AG08395 (cell line): ENCODE results near the gene VPS37B.

Experiments
- DNase-seq: peaks from one replicate; pipeline ENCODE4 v3.0.0; 2012; ENCODE audit warnings: mixed read lengths, low spot score

The VPS37B gene

DNA sequence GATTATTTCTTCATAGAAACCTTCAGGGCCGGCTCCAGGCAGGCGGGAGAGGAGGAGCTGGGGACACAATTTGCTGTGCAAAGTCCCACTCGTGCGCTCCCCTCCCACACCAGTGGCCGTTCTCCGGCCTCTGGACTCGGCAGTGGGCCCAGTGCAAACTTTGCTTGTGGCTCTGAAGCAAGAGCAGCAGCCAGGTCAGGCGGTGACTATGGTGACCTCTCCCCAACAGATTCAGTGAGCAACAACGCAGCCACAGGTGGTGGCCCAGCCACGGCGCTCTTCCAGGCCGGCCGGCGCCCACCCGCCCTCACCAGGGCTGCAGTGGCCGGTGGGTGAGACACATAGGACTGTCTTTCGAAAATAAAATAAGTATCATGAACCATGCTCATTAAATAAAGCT lies 29.5 kb downstream of the VPS37B start:
- DNase-seq, result no peak

DNA sequence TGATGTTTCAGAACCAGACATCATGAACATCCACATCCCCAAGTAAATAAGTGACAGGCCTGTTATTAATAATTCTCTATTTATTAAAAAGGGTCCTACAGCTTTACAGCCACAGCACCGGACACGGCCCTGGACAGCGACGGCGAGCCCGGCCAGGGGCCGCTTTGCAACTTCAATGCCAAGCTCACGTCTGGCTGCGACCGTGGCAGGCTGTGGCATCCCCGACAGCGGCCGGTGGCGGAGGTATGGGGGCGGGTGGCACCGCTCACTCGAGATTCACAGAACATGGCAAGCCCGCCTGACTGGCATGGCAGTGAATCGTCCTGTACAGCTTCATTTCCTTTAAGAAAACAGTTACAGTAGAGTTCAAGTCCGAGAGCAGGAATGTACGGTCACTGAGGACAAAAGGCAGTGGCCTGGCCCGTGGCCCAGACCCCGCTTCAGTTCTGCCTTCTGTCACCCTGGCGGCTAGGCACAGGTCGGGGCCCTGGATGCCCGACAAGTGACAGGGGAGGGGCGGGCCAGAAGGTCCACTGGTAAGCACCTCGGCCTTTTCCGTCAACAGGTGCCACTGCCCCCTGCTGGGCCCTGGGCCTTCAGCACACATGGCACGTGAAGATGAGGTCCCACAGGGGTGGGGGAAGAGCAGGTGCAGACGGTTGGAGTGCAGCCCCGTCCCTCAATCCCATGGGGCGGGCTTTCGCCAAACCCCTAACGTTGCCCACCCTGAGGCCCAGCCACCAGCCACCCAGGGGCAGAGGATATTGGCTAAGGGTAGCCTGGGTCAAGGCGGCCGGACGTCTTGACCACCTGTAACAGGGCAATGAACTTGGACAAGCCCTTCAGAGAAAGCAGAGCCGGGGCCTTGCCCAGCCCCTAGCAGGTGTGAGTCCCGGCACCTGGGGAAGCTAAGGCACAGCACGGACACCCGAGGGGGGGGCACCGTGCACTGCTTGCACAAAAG lies 30.4 kb downstream of the VPS37B start:
- no peak for DNase-seq

DNA sequence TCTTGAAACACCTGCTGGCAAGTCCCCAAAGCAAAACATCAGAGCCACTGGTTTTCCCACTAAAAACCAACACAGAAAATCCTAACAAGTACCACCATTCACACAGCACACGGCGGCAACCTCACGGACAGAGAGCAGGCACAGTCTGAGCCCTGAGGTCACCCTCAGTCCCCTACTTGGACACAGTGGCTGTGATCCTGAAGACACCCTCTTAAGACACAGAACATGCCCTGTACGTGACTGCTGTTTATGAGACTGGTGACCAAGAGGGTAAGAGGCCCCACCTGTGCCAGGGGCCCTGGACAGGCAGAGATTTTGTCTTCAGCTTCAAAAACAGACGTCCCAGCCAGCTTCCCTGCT lies 31.1 kb downstream of the VPS37B start:
- no peak for DNase-seq

DNA sequence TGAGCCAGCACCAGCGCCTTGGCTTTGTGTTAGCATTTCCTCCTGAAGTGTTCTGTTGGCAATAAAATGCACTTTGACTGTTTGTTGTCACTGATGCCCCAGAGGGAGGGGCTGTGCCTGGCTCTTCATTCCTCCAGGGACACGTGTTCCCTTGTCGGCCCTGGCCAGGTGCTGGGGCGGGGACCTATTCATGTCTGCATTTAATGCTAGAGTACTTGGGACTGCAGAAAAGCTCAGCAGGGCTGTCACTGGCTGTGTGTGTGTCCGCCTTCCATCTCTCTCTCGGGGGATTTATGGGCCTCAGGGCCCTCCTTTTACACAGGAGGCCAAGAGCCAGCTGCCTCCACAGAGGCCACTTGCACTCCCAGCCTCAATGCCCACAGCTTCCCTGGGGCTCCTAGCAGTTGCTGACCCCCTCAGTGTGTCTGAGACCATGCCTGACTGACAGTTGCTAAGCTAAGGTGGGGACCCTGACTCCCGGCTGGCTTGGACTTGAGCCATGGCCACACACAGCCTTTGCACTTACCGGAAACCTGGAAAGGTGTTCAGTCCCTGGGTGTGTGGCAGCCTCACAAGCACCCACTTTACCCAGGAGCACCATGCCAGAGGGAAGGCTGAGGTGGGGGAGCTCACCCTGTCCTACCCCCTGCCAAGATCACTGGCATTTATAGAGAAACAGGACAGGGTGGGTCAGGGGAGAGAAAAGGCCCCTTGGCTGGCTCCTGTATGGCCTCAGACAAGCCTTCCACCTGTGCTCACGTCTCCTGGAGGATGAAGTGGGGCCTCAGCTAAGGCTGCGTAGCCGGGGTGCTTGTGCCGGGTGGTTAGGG lies 32.8 kb downstream of the VPS37B start:
- DNase-seq, result no peak

DNA sequence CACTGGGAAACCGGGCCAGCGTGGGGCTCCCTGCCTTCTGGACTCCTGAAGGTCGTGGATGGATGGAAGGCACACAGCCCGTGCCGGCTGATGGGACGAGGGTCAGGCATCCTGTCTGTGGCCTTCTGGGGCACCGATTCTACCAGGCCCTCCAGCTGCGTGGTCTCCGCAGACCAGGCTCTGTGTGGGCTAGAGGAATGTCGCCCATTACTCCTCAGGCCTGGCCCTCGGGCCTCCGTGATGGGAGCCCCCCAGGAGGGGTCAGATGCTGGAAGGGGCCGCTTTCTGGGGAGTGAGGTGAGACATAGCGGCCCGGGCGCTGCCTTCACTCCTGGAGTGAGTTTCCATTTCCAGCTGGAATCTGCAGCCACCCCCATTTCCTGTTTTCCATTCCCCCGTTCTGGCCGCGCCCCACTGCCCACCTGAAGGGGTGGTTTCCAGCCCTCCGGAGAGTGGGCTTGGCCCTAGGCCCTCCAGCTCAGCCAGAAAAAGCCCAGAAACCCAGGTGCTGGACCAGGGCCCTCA lies 33.8 kb downstream of the VPS37B start:
- DNase-seq, result no peak

DNA sequence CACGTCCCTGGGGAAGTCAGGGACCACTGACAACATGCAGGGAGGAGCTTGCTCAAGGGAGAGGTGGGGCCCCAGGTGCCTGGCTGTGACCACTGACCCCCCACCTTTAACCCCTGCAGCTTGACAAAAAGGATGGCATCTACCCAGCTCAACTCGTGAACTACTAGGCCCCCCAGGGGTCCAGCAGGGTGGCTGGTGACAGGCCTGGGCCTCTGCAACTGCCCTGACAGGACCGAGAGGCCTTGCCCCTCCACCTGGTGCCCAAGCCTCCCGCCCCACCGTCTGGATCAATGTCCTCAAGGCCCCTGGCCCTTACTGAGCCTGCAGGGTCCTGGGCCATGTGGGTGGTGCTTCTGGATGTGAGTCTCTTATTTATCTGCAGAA lies 34.3 kb downstream of the VPS37B start:
- DNase-seq, result no peak

DNA sequence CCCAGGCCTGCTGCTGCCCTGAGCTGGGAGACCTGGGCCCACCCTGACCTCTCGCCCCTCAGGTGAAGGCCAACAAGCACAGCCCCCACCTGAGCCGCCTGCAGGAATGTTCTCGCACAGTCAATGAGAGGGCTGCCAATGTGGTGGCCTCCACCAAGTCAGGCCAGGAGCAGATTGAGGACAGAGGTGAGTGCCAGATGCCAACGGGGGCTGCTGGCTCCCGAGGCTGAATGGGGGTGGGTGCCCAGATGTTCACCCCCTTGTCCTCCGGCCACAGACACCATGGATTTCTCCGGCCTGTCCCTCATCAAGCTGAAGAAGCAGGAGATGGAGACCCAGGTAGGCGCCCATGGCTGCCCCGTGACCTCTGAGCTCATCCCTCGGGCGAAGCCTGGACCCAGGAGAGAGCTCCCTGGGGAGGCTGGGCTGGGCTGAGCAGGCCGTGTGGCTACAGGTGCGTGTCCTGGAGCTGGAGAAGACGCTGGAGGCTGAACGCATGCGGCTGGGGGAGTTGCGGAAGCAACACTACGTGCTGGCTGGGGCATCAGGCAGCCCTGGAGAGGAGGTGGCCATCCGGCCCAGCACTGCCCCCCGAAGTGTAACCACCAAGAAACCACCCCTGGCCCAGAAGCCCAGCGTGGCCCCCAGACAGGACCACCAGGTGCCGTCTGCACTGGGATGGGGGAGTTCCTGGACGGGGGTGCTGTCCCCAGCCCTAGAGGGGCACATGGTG lies 34.9 kb downstream of the VPS37B start:
- no peak for DNase-seq

DNA sequence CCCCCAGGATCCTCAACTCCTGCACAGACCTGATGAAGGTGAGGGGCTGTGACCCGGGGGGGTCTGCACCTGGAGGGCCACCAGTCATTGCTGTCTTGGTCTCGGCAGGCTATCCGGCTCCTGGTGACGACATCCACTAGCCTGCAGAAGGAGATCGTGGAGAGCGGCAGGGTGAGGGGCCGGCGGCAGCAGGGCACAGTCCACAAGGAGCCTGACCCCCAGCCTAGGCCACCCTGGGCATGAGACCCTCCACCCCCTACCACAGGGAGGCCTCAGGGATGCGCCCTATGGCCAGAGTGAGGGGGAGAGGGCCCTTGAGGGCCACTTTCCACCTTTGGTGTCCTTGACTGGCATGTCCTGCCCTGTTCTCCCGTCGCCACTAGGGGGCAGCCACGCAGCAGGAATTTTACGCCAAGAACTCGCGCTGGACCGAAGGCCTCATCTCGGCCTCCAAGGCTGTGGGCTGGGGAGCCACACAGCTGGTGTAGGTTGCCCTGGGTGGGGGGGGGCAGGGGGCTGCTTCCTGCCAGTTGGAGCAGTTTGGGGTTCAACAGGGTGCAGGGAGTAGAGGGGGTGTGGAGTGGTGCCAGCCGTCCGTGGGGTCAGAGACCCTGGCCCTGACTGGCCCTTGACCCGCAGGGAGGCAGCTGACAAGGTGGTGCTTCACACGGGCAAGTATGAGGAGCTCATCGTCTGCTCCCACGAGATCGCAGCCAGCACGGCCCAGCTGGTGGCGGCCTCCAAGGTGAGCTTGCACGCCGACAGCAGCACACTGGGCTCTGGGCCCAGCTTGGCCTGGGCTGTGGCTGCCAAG lies 35.7 kb downstream of the VPS37B start:
- DNase-seq, result peak; percentile 86

DNA sequence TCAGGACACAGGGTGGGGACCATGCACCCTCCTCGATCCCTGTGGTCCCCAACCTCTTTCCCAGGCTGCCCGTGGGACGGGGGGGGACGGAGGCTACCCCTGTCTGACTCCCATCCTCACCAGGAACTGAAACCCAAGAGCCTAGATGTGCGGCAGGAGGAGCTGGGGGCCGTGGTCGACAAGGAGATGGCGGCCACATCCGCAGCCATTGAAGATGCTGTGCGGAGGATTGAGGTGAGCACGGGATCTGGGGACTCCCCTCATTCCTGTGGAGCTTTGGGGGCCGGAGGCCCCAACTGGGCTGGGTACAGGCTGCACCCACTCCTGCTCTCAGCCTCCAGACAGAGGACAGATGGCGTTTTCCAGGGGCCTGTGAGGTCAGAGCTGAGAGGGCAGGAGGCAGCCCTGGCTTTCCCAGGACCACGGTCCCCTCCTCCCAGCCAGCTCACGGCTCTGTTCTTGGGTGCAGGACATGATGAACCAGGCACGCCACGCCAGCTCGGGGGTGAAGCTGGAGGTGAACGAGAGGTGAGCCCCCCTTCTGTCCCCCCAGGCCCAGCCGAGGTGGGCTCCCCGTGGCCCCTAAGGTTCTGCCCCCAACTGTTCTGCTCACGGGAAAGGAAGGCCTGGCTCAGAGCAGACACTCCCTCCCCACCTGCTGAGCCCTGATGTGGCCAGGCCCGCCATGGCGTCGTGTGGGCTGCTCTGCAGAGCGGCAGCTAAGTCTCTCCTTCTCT lies 36.5 kb downstream of the VPS37B start:
- DNase-seq, result no peak

DNA sequence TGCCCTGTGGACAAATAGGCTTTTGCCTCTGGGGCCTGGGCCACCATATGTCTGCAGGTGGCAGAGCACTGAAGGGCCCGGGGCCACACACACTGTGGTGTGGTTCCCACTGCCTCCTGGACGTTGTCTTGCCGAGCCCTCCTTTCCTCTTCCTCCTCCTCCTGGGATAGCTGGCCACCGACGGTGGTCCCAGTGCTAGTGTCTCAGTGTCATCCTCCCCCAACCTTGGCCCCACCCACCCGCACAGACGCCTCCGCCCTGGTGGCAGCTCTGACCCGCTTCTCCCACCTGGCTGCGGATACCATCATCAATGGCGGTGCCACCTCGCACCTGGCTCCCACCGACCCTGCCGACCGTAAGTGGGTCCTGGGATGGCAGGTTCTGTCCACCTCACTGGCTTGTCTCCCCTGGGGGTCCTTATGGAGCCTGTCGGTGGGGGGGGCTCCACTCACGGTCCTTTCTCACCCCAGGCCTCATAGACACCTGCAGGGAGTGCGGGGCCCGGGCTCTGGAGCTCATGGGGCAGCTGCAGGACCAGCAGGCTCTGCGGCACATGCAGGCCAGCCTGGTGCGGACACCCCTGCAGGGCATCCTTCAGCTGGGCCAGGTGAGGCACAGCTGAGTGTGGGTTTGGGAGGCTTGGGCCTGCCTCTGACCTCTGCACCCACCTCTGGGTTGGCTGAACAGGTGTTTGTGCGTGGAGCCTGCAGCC lies 37.2 kb downstream of the VPS37B start:
- DNase-seq, result no peak

DNA sequence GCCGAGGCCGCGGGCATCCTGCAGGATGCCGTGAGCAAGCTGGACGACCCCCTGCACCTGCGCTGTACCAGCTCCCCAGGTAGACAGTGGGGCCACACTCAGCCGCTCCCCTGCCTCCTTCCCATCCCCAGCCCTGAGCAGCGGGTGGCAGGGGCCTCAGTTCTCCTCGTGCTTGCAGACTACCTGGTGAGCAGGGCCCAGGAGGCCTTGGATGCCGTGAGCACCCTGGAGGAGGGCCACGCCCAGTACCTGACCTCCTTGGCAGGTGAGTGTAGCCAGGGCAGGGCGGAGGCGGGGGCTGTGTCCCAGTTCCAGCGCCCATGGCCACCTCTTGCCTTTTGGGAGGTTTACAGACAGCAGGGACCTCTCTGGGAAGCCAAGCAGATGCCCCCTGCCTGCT lies 37.8 kb downstream of the VPS37B start:
- DNase-seq, result no peak

DNA sequence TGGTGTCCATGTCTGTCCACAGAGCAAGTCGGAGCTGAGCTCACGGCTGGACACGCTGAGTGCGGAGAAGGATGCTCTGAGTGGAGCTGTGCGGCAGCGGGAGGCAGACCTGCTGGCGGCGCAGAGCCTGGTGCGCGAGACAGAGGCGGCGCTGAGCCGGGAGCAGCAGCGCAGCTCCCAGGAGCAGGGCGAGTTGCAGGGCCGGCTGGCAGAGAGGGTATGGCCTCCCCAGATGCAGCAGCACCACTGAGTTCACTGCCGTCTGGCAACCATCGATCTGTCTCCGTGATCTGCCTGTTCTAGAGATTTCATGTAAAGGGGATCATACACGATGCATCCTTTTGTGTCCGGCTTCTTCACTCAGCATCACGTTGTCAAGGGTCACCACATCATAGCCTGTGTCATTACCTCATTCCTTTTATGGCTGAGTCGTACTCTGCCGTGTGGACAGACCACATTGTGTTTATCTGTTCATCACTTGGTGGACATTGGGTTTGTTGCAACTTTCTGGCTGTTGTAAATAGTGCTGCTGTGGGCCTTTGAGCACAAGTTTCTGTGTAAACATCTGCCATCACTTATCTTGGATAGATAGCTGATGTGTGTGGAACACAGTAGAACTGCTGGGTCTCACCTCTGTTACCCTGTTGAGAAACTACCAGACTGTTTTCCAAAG lies 38.8 kb downstream of the VPS37B start:
- no peak for DNase-seq

DNA sequence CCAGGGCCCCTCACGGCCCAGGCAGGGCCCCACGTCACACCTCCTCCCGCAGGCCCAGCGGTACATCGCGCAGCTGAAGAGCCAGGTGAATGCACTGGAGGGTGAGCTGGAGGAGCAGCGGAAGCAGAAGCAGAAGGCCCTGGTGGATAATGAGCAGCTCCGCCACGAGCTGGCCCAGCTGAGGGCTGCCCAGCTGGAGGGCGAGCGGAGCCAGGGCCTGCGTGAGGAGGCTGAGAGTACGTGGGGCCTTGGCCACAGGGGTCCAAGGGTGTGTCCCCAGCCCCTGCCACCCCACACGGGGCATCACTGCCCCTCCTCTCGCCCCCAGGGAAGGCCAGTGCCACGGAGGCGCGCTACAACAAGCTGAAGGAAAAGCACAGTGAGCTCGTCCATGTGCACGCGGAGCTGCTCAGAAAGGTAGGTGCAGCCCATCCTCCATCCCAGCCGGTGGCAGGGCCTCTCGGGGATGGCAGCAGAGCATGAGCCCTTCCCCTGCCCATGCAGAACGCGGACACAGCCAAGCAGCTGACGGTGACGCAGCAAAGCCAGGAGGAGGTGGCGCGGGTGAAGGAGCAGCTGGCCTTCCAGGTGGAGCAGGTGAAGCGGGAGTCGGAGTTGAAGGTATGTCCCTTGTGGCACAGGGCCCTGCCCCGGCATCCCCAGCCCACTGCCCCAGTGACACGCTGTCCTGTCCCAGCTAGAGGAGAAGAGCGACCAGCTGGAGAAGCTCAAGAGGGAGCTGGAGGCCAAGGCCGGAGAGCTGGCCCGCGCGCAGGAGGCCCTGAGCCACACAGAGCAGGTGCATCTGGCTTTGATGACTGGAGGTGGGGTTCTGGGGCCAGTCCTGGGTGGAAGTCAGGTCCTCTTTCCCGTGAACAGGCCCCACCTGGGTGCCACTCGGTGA lies 39.7 kb downstream of the VPS37B start:
- DNase-seq, result no peak

DNA sequence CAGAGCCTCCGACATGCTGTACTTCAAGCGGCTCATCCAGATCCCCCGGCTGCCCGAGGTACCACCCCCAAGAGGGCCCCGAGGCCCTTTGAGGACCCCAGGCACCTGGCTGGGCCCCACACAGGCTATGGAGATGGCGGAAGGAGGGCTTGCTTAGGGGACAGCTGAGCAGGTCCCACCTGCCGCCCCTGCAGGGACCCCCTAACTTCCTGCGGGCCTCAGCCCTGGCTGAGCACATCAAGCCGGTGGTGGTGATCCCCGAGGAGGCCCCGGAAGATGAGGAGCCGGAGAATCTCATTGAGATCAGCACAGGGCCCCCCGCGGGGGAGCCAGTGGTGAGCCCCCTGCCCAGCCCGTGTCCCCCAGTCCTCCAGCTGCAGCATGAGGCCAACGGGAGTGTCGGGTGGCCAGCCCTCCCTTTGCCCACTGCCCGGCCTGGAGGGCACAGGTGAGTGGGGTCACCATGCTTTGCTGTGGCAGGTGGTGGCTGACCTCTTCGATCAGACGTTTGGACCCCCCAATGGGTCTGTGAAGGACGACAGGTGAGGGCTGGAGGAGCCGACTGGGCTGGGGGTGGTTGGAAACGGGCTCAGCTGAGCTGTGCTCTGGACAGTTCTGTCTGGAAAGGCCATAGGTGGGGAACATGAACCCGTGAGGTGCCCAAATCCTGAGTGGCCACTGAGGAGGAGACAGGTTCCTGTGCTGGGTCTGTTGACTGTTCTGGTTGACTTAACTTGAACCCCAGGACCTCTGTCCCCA lies 40.7 kb downstream of the VPS37B start:
- DNase-seq, result no peak

DNA sequence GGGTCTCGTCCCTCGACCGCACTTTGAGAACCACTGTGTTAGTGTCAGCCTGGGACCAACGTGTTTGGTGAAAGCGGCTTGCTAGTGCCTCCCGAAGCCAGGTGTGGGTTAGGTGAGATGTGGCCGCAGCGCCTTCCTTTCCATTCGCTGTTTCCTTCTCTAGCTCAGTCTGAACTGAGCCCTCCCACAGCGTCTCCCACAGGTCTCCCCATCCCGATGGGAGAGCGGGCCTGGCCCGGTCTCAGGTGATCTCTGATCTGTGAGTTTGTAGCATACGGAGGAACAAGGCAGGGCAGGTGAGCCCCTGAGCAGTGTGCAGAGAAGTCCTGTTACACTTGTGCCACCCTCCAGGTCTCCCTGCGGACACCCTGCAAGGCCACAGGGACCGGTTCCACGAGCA lies 41.4 kb downstream of the VPS37B start:
- DNase-seq, result no peak

DNA sequence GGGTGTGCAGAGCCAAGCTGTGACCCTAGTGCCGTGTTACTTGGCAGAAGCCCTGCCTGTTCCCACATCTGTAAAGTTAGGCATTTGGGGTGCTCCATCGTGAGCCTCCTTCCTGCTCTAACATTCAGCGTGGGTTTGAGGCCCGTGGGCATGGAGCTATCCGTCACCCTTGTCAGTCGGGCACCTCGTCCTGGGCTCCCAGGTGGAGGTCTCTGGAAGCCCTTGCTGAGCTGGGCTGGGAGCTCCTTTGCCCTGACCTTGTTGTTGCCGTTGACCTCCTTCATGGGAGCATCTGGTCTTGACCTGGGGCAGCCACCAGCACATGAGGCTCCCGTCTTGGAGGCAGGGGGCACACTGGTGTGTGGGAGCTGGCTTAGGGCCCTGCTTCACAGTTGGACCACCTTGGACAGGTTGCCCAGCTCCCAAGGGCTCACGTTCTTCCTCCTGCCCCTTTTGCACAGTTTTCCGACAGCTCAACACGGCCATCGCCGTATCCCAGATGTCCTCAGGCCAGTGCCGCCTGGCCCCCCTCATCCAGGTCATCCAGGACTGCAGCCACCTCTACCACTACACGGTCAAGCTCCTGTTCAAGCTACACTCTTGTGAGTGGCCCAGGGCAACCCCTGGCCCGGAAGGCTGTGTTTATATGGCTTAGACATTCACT lies 42.2 kb downstream of the VPS37B start:
- no peak for DNase-seq
